Right lobe of liver (tissue), 4 donors: ENCODE results near the gene INVS.
"Not testable (repeated sequence)": the region's sequence is repeated elsewhere in the genome, so short reads cannot be mapped to it uniquely, and the experiment has no call there.

Experiments used
- POLR2A ChIP-seq: fragments of 450-650 bp; IDR thresholded peaks from one replicate; pipeline ENCODE4 v1.6.1; 2017; ENCODE audit warnings: antibody characterized with exemption, mild to moderate bottlenecking
- TF ChIP-seq, protein P1 (sequence below), 4 donors: fragments of 200-600 bp in 3 of 4; fragments of 450-650 bp in 1 of 4; IDR thresholded peaks; one replicate each; pipeline versions ENCODE4 v1.5.1 to v1.8.0; 2016 to 2022; ENCODE audit warnings: antibody characterized with exemption in 4 of 4, mild to moderate bottlenecking in 2 of 4
- donor health status: DM: no; HTN: no; CAD: no.
- donor health status: DM: no; HTN: no; CAD: no.
- donor health status: DM: no; HTN: yes; CAD: no.

- TF ChIP-seq, protein P1, sequence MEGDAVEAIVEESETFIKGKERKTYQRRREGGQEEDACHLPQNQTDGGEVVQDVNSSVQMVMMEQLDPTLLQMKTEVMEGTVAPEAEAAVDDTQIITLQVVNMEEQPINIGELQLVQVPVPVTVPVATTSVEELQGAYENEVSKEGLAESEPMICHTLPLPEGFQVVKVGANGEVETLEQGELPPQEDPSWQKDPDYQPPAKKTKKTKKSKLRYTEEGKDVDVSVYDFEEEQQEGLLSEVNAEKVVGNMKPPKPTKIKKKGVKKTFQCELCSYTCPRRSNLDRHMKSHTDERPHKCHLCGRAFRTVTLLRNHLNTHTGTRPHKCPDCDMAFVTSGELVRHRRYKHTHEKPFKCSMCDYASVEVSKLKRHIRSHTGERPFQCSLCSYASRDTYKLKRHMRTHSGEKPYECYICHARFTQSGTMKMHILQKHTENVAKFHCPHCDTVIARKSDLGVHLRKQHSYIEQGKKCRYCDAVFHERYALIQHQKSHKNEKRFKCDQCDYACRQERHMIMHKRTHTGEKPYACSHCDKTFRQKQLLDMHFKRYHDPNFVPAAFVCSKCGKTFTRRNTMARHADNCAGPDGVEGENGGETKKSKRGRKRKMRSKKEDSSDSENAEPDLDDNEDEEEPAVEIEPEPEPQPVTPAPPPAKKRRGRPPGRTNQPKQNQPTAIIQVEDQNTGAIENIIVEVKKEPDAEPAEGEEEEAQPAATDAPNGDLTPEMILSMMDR (IDR thresholded peaks at IDR 0.05): not testable (repeated sequence)
- TF ChIP-seq POLR2A: not testable (repeated sequence)
These were observed 46.9 kb downstream of the INVS start for GRCh38 chr9:100145976-100146375.
